GM19043 (cell line): ENCODE data around the gene WSCD1.

Experiments used
- ATAC-seq: cut with Tn5 transposase; IDR thresholded peaks from one replicate; pipeline ENCODE4 v1.9.1; 2021; ENCODE audit warnings: low read depth; ENCODE audit not compliant: unreplicated experiment

WSCD1 gene

DNA sequence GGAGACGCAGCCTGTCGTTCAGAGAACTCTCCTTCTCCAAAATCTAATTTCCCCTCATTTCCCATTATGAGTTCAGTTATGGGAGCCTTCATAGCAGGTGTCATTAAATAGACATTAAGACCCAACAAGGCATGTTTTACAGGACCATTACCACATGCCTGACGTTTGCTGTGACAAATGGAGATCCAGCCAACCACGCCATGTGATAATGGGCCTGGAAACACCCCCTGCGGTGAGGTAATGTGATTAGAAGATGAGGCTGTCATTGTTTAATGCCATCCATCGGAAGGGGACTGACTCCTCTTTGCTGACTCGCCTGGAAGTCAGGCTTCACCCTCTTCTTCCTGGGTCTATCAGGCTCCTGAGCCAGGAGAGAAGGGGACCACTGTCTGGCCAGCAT, 76.9 kb downstream of the WSCD1 start:
- ATAC-seq = no peak

DNA sequence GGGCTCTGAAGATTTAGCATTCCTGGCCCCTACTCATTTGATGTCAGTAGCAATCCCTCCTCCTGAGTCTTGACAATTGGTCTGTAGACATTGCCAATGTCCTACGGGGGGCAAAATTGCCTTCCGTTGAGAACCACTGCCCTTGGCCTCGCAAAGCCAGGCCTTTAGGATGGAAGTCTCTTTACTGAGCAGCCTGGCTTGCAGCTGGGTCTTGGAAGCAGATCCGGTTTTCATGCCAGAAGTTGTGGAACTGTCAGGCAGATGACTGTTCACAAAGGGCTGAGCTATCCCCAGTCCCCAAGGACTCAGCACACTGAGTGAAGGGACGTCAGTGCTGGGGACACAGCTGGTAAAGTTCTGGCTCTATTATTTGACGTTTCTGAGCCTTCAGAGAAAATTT, 83.2 kb downstream of the WSCD1 start:
- ATAC-seq = no peak

- ATAC-seq = no peak
Observed at GRCh38 chr17:6157716-6158115, 87.5 kb downstream of the WSCD1 start.

DNA sequence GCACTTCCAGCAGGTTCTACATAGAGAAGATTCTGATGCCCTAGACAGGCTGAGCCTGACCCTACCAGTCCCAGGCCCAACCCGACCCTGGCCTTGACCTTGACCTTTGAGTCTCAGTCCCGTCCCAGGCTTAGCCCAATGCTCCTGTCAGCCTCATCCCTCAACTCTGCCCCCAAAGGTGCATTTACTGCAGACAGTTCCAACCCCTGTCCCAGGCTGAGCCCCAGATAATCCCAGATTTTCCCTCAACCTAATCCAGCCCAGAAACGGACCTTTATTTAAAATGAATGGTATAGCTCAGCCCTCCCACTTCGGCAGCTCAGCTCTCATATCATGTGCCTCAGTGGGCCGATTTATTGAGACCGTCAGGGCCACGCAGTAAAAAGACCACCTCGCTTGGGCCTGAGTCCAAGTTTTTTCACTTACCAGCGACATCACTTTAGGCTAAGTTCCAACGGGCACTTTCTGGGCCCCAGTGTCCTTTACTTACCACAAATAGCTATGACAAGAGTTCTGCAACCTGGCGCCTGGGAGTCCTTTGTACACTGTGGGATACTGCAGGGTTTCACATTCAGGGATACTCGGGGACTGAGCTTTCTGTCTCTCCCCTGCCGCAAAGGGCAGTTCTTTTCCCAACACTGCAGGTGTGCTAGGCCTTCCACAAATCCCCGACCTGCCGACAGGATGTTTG, 89.5 kb downstream of the WSCD1 start:
- no peak for ATAC-seq

DNA sequence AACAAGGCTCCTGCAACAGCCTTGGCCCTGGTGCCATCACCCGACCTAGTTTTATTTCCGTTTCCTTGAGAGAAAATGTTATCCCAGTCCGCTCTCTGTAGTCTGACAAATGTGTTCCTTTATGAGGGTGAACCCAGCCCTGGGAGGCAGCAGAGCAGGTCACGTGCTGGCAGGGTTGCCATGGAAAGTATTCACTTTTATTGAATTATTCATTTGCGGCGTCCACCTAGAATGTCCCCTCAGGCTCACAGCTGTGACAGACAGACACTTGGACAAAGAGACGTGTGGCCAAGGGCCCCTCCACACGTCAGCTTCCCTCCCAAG, 90.0 kb downstream of the WSCD1 start:
- ATAC-seq = no peak

DNA sequence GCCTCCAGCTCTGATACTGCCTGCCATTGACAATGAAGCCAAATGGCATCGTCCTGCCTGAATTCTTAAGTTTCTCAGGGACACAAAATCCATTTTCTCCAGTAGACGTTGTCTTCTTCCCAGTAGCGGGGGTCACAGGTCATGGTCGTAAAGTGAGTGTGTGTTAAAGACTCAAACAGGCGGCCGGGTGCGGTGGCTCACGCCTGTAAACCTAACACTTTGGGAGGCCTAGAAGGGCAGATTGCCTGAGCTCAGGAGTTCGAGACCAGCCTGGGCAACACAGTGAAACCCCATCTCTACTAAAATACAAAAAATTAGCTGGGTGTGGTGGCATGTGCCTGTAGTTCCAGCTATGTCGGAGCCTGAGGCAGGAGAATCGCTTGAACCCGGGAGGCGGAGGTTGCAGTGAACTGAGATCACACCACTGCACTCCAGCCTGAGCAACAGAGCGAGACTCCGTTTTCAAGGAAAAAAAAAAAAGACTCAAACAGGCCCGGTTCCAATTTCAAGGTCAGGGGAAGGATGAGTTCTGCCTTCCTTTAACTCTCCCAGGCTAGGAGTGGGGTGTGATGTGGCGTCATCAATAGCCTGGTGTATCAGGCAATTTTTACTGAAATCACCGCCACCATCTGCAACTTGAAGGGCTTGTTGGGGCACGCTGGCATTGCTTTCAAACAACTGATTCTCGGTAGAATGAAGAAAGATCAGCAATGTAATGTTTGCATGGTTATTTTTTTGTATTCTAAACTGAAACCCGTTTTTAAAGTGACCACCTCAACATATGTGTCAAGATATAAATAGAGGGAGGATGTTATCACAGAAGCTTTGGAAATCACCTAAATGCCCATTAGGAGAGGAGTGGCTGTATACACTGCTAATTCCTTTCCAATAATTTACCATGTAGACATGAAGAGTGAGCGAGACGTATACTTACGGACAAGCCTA, 91.0 kb downstream of the WSCD1 start:
- ATAC-seq = no peak

GRCh38 chr17:6162216-6162615, 92.0 kb downstream of the WSCD1 start:
- no peak for ATAC-seq

- ATAC-seq = no peak
Observed at GRCh38 chr17:6162892-6163291, 92.7 kb downstream of the WSCD1 start.

- ATAC-seq = no peak
Observed at GRCh38 chr17:6163612-6164333, 93.6 kb downstream of the WSCD1 start.

- ATAC-seq = no peak
Observed at GRCh38 chr17:6164996-6165395, 94.8 kb downstream of the WSCD1 start.

DNA sequence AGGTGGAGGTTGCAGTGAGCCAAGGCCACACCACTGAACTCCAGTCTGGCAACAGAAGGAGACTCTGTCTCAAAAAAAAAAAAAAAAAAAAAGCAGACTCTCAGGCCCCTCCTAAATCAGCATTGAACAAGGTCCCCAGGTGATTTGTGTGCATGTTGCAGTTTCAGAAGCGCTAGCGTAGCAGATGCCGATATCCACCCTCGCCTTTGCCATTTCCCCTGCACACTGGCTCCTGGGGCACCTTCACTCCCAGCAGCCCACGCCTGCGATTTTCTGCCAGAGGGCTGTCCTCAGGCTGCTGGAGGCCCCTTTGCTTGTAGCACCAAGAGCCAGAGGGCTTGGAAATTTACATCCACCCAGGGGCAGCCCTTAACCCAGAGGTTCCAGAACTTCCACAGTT, 95.6 kb downstream of the WSCD1 start:
- ATAC-seq = no peak

GRCh38 chr17:6166492-6167179, 96.5 kb downstream of the WSCD1 start:
- ATAC-seq = no peak

- ATAC-seq = no peak
Observed at GRCh38 chr17:6168296-6168695, 98.1 kb downstream of the WSCD1 start.

DNA sequence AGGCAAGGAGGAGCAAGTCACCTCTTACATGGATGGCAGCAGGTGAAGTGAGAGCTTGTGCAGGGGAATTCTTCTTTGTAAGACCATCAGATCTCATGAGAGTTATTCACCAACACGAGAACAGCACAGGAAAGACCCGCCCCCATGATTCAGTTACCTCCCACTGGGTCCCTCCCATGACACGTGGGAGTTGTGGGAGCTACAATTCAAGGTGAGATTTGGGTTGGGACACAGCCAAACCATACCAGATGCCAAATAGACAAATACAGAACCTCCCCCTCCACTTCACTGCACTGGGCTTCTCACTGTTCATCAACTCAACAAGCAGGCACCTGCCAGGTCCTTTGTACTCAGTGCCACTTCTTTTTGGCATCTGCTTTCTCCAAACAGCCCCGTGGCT, 100.2 kb downstream of the WSCD1 start:
- ATAC-seq = no peak

- no peak for ATAC-seq
Observed at GRCh38 chr17:6172642-6173330, 102.6 kb downstream of the WSCD1 start.

DNA sequence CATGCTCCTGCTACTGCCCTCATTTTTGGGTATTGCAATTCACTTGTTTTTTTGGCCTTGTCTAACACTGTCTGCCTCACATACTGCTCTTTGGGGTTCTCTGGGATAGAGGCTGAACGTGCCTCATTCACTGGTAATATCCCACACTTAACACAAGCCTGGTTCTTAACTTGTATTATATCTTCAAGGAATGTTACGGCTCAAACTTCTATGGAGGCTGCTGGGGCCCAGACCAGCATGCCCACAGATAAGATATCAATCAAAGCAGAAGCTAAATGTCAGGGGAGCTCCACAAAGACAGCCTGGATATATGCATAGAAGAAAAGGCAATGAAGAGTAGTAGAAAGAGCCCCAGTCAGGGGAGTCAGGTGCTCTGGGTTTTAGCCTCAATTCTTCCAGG, 103.5 kb downstream of the WSCD1 start:
- no peak for ATAC-seq
